GM20000 (cell line): ENCODE data around the gene PTPN3.

Experiments used
- DNase-seq: peaks from one replicate; pipeline ENCODE4 v3.0.0; 2012; ENCODE audit warnings: low spot score
- TF ChIP-seq, protein P1 (sequence below): IDR thresholded peaks from 2 replicates; pipeline ENCODE4 v1.5.1; 2012; ENCODE audit warnings: mild to moderate bottlenecking, control low read depth; ENCODE audit errors: extremely low read depth, missing control alignments

PTPN3 gene

DNA sequence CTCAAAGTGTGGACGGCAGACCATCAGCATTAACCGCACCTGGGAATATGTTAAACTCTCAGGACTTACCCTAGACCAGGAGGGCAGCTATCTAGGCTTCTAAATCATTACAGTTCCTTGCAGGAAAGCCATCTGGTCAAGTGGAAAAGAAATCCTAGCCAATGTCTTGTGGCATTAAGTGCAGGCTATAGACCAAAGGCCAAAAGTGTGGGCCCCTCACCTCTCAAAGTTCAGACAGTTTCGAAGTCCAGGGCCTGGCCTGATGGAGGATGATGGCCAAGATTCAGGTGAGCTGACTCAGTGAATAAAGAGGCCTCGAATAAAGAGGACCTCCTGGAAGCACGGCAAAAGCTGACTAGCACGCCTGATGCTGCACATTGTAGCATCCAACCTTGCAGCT is 24.0 kb upstream of the PTPN3 start:
- TF ChIP-seq, protein P1, sequence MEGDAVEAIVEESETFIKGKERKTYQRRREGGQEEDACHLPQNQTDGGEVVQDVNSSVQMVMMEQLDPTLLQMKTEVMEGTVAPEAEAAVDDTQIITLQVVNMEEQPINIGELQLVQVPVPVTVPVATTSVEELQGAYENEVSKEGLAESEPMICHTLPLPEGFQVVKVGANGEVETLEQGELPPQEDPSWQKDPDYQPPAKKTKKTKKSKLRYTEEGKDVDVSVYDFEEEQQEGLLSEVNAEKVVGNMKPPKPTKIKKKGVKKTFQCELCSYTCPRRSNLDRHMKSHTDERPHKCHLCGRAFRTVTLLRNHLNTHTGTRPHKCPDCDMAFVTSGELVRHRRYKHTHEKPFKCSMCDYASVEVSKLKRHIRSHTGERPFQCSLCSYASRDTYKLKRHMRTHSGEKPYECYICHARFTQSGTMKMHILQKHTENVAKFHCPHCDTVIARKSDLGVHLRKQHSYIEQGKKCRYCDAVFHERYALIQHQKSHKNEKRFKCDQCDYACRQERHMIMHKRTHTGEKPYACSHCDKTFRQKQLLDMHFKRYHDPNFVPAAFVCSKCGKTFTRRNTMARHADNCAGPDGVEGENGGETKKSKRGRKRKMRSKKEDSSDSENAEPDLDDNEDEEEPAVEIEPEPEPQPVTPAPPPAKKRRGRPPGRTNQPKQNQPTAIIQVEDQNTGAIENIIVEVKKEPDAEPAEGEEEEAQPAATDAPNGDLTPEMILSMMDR: no peak

DNA sequence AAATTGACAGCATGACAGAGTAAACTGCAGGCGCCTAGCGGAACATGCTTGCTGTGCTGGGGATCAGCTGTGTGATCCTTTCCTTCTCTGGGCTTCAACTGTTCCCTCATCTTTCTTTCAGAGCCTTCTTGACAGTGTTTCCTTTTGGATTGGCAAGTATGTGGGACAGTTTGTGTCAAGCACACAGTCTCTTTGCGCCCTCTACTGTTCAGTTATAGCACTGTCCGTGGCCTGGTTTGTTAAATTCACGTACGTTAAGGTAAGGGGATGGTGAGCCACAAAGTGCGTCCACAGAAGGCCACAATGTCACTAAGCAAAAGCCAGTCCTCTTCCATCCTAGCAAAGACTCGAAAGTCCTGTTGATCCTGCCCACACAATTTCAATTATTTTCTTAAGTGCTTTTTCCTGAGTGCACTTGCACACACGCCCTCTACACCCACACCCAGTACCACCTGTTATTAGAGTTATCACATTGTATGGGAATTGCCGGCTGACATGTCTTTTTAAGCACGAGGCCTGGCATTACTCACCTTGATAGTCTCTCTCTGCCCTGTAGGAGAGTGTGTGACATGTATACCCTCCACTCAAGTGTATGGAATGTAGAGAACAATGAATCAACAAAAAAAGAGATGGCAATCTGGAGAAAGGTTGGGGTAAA is 22.5 kb upstream of the PTPN3 start:
- peak; percentile 79 for DNase-seq
- TF ChIP-seq, protein P1: peak; percentile 82

More for the DNA sequence above, 24.0 kb upstream of the PTPN3 start:
- DNase-seq: no peak

DNA sequence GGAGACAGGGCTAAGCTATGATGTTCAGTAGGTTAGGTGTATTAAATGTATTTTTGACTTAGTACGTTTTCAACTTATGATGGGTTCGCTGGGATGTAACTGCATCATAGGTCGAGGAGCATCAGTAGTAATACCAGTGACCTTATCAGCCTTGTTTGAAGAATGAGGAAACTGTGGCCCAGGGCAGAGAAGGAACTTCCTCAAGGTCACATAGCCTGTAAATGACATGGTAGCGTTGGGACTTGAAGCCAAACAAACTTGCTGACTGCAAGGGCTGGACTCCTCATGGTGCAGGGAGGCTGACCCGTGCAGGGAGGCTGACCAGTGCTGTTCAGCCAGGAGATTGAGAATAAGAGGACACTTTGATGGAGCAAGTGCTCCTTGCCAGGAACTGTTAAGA is 21.3 kb upstream of the PTPN3 start:
- no peak for DNase-seq
- TF ChIP-seq, protein P1: no peak

DNA sequence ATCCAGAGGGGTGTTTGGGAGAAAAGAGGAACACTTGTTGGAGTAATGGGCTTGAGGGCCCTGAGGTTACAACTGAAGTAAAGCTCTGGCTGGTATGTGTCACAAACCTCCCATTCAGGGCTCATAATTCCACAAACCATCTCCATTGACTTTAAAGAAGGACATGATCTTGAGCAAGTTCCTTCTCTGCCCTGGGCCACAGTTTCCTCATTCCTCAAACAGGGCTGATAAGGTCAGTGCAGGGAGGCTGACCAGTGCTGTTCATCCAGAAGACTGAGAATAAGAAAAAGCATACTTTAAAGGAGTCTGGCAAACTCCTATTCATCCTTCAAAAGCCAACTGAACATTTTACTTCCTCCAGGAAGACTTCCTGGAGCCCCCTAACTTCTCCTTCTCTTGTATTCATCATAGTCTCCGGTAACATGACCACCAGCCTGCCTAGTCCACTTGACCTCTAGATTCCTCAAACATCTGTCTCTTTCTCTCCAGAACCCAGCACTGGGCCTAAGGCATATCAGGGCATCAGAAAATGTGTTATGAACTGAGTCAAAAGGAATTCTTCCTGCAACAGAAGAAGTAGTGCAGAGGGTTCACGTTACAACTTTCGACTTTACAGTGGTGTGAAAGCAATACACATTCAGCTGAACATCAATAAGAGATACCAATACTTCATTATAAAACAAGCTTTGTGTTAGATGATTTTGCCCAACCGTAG is 20.7 kb upstream of the PTPN3 start:
- DNase-seq: no peak
- TF ChIP-seq, protein P1: no peak

DNA sequence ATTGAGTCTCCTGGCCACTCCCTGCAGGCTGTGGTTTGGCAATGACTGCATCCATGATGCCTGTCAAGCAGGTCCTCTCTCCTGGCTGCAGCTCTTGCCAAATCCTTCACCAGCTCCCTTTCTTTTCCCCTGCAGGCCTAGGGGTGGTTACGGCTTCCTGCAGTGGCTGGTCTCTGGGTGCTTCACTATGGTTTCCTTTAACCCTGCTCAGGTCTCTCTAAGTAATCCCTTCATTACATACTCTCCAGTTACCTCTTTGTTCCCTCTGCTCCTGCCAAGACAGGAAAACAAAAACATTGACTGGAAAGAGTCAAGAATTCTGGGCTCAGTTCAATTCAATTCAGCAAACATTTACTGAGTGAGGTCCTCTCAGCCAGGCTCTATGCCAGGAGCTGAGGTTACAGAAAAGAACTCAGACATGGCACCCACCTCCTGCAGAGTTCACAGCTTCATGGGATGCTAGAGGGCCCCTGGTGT is 19.8 kb upstream of the PTPN3 start:
- TF ChIP-seq, protein P1: no peak
- no peak for DNase-seq

DNA sequence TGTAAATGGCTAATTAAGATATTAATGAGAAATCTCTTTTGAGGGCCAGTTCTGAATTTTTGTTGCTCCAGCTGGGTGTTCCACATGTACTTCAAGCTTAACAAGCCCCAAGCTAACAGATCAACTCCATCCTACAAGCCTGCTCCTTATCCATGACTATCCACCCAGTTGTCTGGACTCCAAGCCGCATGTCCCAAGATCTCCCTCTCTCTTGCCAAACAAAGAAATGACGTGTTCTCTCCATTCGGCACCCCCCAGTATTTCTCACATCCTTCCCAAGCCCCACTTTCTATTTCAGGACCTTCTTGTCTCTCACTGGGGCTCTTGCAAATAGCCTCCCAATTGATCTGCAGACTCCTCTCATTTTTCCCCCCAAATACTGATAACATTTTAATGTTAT is 15.8 kb upstream of the PTPN3 start:
- TF ChIP-seq, protein P1: no peak
- DNase-seq: no peak

DNA sequence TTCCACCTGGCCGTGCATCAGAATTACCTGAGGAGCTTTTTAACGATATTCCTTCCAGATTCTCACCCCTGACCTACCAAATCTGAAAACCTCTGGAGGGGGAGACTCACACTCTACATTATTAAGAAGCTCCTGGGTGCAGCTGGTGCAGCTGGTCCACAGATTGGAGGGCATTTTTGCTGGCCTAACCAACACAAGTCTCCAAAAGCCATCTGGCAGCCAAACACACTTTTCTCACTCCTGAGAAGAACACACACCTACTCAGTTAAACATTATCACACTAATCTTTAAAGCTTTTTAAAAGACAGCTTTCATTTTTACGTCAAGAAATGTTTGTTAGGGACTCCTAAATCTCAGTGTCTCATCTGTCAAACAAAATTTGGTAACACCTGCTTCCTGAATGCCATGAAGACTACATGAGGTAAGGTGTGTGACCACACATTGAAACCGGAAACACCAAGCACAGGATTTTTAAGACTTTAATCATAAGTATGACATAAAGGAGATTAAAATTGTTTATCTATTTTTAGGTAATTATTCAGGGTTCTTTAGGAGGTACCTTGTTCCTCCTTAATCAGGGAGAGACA is 14.2 kb upstream of the PTPN3 start:
- TF ChIP-seq, protein P1: no peak

More for the DNA sequence above, 14.2 kb upstream of the PTPN3 start:
- no peak for DNase-seq
